ENCODE results near the gene CNPY1. TPM values are rescaled to one million over a fixed set of nuclear protein-coding genes. Genes with fewer than 3 reads are reported as not detected.

CNPY1 gene
- polyA plus RNA-seq, 2 of the 4 experiments (the other 2 are of a cell fraction), result not detected

DNA sequence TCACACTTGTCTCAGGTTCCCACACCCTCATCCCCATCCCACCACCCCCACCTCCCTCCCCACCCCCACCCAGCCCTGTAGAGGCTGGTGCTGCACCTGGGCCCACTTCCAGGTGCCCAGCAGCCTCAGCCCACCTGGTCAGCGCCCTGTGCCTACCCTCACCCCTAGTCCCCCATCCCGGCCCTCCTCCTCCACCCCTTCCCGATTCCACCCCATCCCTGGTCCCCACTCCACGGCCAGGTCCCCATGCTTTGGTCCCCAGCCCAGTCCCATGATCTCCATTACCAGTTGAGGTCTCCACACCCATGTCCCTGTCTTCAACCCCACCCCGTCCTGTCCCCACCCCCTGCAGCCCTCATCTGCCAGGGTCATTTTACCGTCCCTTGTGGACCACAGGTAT, 24.6 kb upstream of the CNPY1 start:
- Histone ChIP-seq H3K4me3 (no peak overlapping the region), H3K9me3 (no peaks in the 10 kb centered on the region), H3K27ac (no peak overlapping the region), H3K4me1 (no peaks in the 10 kb centered on the region), H3K4me2 (no peak overlapping the region)
- no peak for ATAC-seq
- 37% methylated on average over 4 of the region's 6 CpGs for WGBS (ENCODE audit: missing lambda C conversion rate)
- CTCF ChIA-PET, result interaction anchor here (1.0 kb wide), 1 partner anchor 27 kb away, joined by 3 read pairs; no protein-coding TSS in a partner anchor
- no peak for FAIRE-seq
- DNase-seq (ENCODE audit: low read depth in 1 of 2, low spot score in 1 of 2), result no peak
- POLR2A ChIA-PET, result no interaction called here
- TF ChIP-seq EHMT2 (IDR thresholded peaks at IDR 0.05; ENCODE audit: low read depth) (no peak), JUNB (IDR thresholded peaks at IDR 0.05) (no peak), FOSB (CRISPR knock-in tag; IDR thresholded peaks at IDR 0.05) (no peak)

DNA sequence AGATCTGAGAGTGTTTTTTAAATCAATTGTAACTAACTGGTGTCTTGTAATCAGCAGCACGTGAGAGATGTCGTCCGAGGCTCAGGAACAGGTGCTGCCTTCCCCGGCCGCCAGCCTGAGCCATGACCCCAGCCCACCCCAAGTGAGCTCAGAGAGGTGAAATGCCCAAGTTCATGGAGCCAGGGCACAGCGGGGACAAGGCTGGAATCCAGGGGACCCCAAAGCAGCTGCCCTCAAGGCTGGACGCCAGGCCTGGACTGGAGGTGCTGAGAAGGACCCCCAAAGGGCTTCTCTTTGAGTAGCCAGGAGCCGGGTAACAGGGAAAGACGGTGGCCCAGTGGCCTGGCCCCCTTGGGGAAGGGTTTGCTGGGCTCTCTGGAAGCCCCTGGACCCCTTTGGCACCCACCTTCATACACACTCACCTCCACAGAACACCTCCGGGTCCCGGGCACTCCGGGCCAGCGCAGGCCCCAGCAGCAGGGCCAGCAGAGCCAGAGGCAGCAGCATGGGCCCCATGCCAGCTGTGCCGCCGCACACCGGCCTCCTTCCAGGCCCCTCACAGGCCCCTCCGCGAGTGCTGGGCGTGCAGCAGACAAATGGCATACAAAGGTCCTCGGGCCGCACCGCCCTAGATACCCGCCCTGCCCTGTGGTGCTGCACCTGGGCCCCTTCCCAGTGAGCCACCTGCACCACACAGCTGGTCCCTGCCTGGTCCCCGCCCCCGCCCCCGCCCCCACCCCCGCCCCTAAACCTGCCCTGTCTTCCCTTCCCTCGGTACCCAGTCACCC, 24.0 kb upstream of the CNPY1 start:
- H3K4me1 ChIP-seq, result no peaks in the 10 kb centered on the region
- H3K4me3 ChIP-seq, result no peak overlapping the region
- WGBS (ENCODE audit: missing lambda C conversion rate), result 77% methylated on average over 20 of the region's 28 CpGs
- H3K27ac ChIP-seq, result no peak overlapping the region
- H3K4me2 ChIP-seq, result no peak overlapping the region
- no peak for TF ChIP-seq ZNF302 (CRISPR knock-in tag; IDR thresholded peaks at IDR 0.05)
- no peak for TF ChIP-seq EHMT2 (IDR thresholded peaks at IDR 0.05; ENCODE audit: low read depth)
- no peak for TF ChIP-seq ELK1 (IDR thresholded peaks at IDR 0.05; ENCODE audit: low read depth, low read length)
- TF ChIP-seq MAZ (IDR thresholded peaks at IDR 0.05; ENCODE audit: borderline replicate concordance, low read depth, low read length), result no peak
- no peak for TF ChIP-seq HOXB5 (CRISPR knock-in tag; IDR thresholded peaks at IDR 0.05)
- no peak for TF ChIP-seq CEBPB (IDR thresholded peaks at IDR 0.05)
- no peak for TF ChIP-seq FOSL2 (IDR thresholded peaks at IDR 0.05)
- no peak for TF ChIP-seq FOSL2 (CRISPR knock-in tag; IDR thresholded peaks at IDR 0.05)
- TF ChIP-seq HDAC2 (IDR thresholded peaks at IDR 0.05), result no peak
- no peak for TF ChIP-seq MAFK (IDR thresholded peaks at IDR 0.05; ENCODE audit: partially characterized antibody)
- TF ChIP-seq BHLHE40 (IDR thresholded peaks at IDR 0.05; ENCODE audit: low read depth, low read length), result no peak
- no peak for TF ChIP-seq HES2 (IDR thresholded peaks at IDR 0.05)
- TF ChIP-seq RFX5 (IDR thresholded peaks at IDR 0.05), result no peak
- no peaks in the 10 kb centered on the region for H3K9me3 ChIP-seq
- ChIA-PET POLR2A (no interaction called here), CTCF (interaction anchor here (2.1 kb wide), 1 partner anchor 28 kb away, joined by 6 read pairs; no protein-coding TSS in a partner anchor)
- FAIRE-seq, result no peak
- no peak for ATAC-seq
- no peak for DNase-seq (ENCODE audit: low read depth in 1 of 2, low spot score in 1 of 2)

DNA sequence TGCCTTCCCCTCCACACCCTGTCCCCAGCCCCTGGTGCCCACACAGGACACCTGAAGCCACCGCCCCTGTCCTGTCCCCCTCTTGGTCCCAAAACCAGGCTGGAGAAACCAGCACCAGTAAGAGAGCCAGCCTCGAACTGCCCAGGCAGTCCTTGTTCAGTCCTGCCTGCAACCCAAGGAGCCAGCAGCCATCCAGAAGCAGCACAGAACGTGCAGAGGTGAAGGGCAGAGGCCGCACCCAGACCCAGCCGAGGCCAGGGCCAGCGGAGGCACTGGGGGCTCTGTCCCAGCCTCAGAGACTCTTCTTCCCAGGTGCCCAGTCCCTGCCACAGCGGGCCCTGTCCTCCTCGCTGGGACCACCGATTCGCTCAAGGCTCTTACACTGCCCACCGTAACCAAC, 23.3 kb upstream of the CNPY1 start:
- ATAC-seq (peak in 1 of 2 experiments; percentile 15; a peak in 1 of 6 replicates), DNase-seq (ENCODE audit: low read depth in 1 of 2, low spot score in 1 of 2) (no peak), FAIRE-seq (no peak)
- Histone ChIP-seq H3K4me1 (no peaks in the 10 kb centered on the region), H3K4me3 (no peak overlapping the region), H3K9me3 (no peaks in the 10 kb centered on the region), H3K27ac (no peak overlapping the region), H3K4me2 (no peak overlapping the region)
- ChIA-PET CTCF (interaction anchor here (2.1 kb wide), 1 partner anchor 29 kb away, joined by 6 read pairs; no protein-coding TSS in a partner anchor), POLR2A (no interaction called here)
- WGBS (ENCODE audit: missing lambda C conversion rate), result 82% methylated on average over 9 of the region's 11 CpGs
- TF ChIP-seq REST (IDR thresholded peaks at IDR 0.05) (no peak), ESRRA (IDR thresholded peaks at IDR 0.05; ENCODE audit: borderline replicate concordance, low read length) (no peak), HDAC2 (IDR thresholded peaks at IDR 0.05) (no peak), ZNF302 (CRISPR knock-in tag; IDR thresholded peaks at IDR 0.05) (no peak), POLR2A (IDR thresholded peaks at IDR 0.05; ENCODE audit: low read length) (no peak), NFE2L2 (conservative IDR thresholded peaks at IDR 0.05; ENCODE audit: low read length) (no peak), KDM5A (IDR thresholded peaks at IDR 0.05) (no peak), RAD21 (conservative IDR thresholded peaks at IDR 0.05 in 1 of 2, IDR thresholded peaks at IDR 0.05 in 1 of 2) (no peak), PHF8 (IDR thresholded peaks at IDR 0.05; ENCODE audit: borderline replicate concordance, low read depth) (no peak)
- TF ChIP-seq, protein P1, sequence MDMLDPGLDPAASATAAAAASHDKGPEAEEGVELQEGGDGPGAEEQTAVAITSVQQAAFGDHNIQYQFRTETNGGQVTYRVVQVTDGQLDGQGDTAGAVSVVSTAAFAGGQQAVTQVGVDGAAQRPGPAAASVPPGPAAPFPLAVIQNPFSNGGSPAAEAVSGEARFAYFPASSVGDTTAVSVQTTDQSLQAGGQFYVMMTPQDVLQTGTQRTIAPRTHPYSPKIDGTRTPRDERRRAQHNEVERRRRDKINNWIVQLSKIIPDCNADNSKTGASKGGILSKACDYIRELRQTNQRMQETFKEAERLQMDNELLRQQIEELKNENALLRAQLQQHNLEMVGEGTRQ (IDR thresholded peaks at IDR 0.05), result no peak
